GM21367 (cell line): ENCODE results near the gene SLC16A2.

ENCODE experiments used
- ATAC-seq: cut with Tn5 transposase; IDR thresholded peaks from one replicate; pipeline ENCODE4 v1.9.1; 2021; ENCODE audit not compliant: unreplicated experiment

SLC16A2 gene

DNA sequence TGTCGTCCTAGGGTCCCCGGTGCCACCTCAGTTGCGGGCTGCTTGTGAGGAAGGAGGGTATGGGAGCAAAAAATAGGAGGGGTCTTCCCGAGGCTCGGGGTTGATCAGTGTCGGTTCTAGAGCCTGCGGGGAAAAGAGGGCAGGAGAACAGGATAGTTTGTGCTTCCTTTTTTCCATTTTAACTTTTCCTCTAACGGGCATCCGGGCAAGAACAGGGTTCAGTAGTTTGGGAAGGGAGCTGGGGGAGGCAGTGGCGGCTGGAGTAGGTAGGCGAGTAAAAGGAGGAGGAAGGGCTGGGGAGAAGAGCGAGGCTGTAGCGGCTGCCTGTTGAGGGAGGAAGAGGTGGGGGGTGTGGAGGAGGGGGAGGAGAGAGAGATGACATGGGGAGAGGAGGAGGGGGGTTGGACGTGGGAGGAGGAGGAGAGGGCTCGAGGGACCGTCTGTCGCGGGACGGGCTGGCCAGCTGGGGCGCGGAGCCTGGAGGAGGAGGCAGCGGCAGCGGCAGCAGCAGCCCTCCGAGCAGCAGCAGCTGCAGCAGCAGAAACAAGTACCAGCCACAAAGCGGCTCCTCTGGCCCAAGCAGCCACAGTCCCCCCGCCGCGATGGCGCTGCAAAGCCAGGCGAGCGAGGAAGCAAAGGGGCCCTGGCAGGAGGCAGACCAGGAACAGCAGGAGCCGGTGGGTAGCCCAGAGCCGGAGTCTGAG is at the start of gene SLC16A2:
TSS of gene SLC16A2 (plus strand) at position 458 of the 704 bp plus-strand sequence. CDS start at position 603, 145 bp downstream.
- no peak for ATAC-seq

DNA sequence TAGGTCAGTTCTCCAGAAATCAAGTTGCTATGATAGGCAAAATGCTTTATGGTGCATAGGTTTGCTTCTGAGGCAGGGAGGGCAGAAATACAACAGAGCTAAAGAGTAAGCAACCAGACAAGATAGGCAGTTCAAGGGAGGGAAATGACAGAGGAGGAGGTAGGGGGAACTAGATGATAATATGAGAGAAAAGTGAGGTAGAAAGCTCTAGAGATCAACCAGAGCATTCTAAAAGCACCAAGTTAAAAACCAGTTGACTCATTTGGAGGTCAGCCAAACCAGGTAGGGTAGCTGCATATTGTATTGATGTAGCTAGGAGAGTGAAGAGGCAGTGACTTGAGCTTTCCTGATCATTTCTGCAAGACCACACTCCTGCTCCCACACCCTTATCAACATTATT is 49.0 kb upstream of the SLC16A2 start:
- ATAC-seq: no peak

- no peak for ATAC-seq
Observed at GRCh38 chrX:74377282-74377681, 44.0 kb upstream of the SLC16A2 start.

GRCh38 chrX:74382613-74383012 is 38.7 kb upstream of the SLC16A2 start:
- ATAC-seq: no peak

GRCh38 chrX:74383611-74384010 is 37.7 kb upstream of the SLC16A2 start:
- no peak for ATAC-seq

- no peak for ATAC-seq
Observed at GRCh38 chrX:74389016-74389722, 32.1 kb upstream of the SLC16A2 start.

GRCh38 chrX:74395556-74395955 is 25.7 kb upstream of the SLC16A2 start:
- no peak for ATAC-seq

DNA sequence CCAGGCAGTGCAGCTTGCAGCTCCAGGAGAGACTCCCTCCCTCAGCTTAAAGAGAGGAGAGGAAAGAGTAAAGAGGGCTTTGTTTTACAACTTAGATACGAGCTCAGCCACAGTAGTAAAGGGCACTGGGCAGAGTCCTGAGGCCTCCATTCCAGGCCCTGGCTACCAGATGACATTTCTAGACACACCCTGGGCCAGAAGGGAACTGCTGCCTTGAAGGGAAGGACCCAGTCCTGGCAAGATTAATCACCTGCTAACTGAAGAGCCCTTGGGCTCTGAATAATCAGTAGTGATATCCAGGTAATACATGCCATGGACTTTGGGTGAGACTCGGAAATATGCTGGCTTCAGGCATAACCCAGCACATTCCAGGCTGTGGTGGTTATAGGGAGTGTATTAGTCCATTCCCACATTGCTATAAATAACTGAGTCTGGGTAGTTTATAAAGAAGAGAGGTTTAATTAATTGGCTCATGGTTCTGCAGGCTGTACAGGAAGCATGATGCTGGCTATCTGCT is 15.3 kb upstream of the SLC16A2 start:
- ATAC-seq: no peak

DNA sequence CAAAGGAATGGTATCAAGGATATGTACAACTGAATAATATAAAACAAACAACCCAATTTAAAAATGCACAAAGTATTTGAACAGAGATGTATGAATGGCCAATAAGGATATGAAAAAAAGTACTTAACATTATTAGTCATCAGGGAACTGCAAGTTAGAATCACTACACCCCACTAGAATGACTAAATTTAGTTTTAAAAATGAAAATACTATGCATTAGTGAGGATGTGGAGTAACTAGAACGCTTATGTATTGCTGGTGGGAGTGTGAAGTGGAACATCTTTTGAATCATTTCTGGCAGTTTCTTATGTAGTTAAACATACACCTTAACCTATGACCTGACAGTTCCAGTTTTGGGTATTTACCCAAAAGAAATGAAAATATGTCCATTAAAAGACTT is 13.0 kb upstream of the SLC16A2 start:
- no peak for ATAC-seq

- no peak for ATAC-seq
Observed at GRCh38 chrX:74419864-74420195, 1.5 kb upstream of the SLC16A2 start.

DNA sequence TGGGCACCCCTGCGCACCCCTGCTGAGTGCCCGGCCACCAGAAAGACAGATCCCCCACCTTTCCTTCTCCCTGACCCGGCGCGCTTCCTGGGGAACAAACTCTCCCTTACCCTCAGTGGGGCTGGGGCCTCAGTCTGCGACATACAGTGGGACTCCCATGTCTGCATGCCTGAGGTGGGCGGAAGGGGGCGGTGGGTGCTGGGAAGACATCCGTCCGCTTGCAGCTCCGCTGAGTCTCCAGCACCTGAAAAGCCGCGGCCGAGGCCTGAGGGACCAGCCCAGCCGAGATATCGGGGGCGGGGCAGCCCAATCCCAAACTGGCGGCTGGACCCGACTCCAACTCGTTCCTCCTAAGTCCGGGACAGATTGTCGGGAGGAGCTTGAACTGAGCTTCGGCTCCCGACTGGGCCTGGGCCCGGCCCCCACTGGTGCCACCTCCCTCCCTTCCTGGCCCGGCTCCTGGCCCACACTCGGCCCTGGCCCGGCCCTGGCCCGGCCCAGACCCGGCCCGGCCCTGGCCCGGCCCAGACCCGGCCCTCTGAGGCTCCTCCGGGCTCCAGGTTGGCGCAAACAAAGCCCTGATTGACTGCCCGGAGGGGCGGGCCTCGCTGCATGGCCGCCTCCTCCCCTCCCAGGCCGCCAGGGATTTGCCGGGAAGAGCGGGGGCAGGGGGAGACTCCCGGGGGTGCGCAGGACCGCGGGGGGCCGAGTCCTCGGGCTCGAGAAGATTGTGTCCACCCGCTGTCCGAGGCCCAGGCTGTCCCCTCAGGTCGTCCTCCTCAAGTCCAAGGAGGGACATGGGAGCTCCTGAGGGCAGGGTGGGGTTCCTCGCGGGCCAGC is 877 bp upstream of the SLC16A2 start:
- no peak for ATAC-seq

DNA sequence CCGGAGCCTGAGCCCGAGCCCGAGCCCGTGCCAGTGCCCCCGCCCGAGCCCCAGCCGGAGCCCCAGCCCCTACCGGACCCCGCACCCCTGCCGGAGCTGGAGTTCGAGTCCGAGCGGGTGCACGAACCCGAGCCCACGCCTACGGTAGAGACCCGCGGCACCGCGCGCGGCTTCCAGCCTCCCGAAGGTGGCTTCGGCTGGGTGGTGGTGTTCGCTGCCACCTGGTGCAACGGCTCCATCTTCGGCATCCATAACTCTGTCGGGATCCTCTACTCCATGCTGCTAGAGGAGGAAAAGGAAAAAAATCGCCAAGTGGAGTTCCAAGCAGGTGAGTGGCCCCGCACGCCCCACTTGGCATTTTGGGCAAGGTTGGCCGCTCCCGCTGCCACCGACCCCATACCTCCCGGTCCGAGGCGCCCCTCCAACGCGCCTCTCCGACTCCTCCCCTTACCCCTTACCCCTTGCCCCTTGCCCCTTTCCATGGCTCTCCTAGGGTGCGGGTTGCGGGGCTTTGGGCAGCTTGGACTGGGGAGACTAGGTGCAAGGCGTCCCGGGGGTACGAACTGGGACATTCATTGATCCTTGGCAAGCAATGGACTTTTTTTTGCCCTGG is 553 bp downstream of the SLC16A2 start:
- ATAC-seq: no peak

GRCh38 chrX:74422576-74423288 is 1.4 kb downstream of the SLC16A2 start:
- no peak for ATAC-seq

DNA sequence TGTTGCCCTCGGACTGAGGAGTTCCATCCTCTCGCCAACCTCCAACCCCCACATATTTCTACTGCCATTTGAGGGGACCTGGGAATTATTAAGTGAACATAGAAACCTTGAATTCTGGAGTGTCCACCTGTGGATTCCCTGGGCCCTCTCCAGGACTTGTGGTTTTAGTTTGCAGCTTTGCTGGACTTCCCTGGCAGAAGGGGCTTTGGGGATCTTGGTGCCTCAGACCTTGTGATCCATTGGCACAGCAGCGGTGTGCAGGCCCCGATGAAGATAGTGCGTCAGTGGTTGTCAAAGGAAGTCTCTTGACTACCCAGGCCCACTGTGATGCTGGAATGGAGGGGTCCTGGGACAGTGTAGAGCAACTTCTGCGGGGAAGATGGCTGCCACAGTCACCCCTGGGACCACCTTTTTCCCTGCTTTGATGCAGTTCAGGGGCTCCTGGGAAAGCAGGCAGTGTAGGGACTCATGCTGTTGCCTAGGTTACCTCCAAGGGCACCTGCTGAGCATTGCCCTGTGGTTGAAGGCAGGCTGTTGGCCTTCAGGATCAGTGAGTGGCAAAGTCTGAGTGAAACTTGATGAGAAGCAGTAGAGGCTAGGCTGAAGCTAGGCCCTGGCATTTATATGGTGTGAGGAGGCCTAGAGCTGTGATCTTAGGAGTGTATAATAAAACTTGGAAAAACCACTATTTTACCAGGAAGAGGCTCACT is 2.2 kb downstream of the SLC16A2 start:
- ATAC-seq: no peak

DNA sequence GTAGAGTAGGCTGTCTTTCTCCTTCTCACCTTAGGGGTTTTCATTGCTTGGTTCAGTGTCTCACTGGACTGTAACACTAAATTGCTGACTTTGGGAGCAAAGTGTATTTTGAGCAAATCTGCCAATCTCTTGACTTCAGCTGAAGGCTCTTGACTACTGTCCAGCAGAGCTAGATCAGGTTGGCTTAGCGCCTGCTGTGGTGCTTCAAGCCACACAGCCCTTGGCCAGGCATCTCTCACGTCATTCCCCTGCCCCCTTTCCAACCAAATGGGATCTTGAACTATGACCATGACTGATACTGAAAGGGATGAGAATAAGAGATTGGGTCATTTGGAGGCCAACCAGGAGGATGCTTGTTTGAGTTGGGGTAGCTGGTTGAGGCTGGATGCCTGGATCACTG is 4.8 kb downstream of the SLC16A2 start:
- no peak for ATAC-seq

- no peak for ATAC-seq
Observed at GRCh38 chrX:74426615-74427014, 5.3 kb downstream of the SLC16A2 start.

DNA sequence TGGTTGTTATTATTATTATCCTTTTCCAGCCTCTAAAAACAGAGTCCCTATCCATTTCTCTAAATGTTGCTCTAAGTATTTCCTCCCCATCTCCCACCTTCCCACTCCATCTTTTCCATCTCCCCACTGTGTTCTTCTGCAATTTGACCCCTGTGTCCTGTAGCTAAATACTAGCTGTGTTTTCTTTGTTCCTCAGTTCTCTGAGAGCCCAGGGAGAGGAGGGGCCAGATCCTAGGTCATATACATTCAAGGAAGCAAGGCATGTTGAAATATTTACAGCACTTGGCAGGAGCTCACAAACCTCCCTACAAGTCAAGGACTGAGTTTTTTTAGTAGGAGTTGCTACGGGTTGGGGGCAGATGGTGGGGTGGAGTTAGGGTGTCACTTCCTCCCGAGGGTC is 10.5 kb downstream of the SLC16A2 start:
- ATAC-seq: no peak

- ATAC-seq: no peak
Observed at GRCh38 chrX:74434336-74434735, 13.0 kb downstream of the SLC16A2 start.

- ATAC-seq: no peak
Observed at GRCh38 chrX:74437530-74437929, 16.2 kb downstream of the SLC16A2 start.

GRCh38 chrX:74438764-74439163 is 17.5 kb downstream of the SLC16A2 start:
- ATAC-seq: no peak
